HL-60 (cell line): ENCODE measurements around the gene HEXIM1.

Experiments used
- DNase-seq, 2 experiments: peaks; one replicate each; pipeline ENCODE4 v3.0.0-alpha.2; 2010 to 2020; ENCODE audit warnings: low read depth in 1 of 2, low spot score in 1 of 2
- H3K27ac ChIP-seq: fragments of 250-450 bp; sonication (Bioruptor Pico); replicated peaks from 2 replicates; pipeline ENCODE4 v1.5.1; 2020; ENCODE audit warnings: mild to moderate bottlenecking, moderate library complexity
- H3K27me3 ChIP-seq: fragments of 250-450 bp; sonication (Bioruptor Pico); 2 replicates; pipeline ENCODE4 v1.5.1; 2021; ENCODE audit warnings: mild to moderate bottlenecking, moderate library complexity; ENCODE audit not compliant: insufficient read depth, poor library complexity, severe bottlenecking
- H3K4me3 ChIP-seq: replicated peaks from 2 replicates; pipeline ENCODE4 v1.5.1; 2011; ENCODE audit warnings: mild to moderate bottlenecking, control low read depth, low read length; ENCODE audit not compliant: insufficient read depth
- CTCF ChIP-seq: IDR thresholded peaks from one replicate; pipeline ENCODE4 v1.5.1; 2011; ENCODE audit warnings: low read length, control low read depth, inconsistent platforms; ENCODE audit not compliant: insufficient read depth
- GABPA ChIP-seq: IDR thresholded peaks from 2 replicates; pipeline ENCODE4 v1.6.1; 2012; ENCODE audit warnings: low read depth
- POLR2AphosphoS5 ChIP-seq: IDR thresholded peaks from 2 replicates; pipeline ENCODE4 v1.6.1; 2012; ENCODE audit warnings: low read depth
- SPI1 ChIP-seq: IDR thresholded peaks from 2 replicates; pipeline ENCODE4 v1.6.1; 2012; ENCODE audit warnings: low read depth, mild to moderate bottlenecking, borderline replicate concordance
- TF ChIP-seq, protein P1 (sequence below): IDR thresholded peaks from 2 replicates; pipeline ENCODE4 v1.6.1; 2012; ENCODE audit warnings: low read depth; ENCODE audit not compliant: insufficient replicate concordance

HEXIM1 gene

GRCh38 chr17:45119964-45120363 lies 28.3 kb upstream of the HEXIM1 start:
- Histone ChIP-seq H3K4me3 (no peak overlapping the region), H3K27me3 (no peaks in the 10 kb centered on the region), H3K27ac (no peak overlapping the region)
- no peak for DNase-seq
- TF ChIP-seq SPI1 (no peak), GABPA (no peak), CTCF (no peak), POLR2AphosphoS5 (no peak)
- TF ChIP-seq, protein P1, sequence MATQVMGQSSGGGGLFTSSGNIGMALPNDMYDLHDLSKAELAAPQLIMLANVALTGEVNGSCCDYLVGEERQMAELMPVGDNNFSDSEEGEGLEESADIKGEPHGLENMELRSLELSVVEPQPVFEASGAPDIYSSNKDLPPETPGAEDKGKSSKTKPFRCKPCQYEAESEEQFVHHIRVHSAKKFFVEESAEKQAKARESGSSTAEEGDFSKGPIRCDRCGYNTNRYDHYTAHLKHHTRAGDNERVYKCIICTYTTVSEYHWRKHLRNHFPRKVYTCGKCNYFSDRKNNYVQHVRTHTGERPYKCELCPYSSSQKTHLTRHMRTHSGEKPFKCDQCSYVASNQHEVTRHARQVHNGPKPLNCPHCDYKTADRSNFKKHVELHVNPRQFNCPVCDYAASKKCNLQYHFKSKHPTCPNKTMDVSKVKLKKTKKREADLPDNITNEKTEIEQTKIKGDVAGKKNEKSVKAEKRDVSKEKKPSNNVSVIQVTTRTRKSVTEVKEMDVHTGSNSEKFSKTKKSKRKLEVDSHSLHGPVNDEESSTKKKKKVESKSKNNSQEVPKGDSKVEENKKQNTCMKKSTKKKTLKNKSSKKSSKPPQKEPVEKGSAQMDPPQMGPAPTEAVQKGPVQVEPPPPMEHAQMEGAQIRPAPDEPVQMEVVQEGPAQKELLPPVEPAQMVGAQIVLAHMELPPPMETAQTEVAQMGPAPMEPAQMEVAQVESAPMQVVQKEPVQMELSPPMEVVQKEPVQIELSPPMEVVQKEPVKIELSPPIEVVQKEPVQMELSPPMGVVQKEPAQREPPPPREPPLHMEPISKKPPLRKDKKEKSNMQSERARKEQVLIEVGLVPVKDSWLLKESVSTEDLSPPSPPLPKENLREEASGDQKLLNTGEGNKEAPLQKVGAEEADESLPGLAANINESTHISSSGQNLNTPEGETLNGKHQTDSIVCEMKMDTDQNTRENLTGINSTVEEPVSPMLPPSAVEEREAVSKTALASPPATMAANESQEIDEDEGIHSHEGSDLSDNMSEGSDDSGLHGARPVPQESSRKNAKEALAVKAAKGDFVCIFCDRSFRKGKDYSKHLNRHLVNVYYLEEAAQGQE, result no peak

DNA sequence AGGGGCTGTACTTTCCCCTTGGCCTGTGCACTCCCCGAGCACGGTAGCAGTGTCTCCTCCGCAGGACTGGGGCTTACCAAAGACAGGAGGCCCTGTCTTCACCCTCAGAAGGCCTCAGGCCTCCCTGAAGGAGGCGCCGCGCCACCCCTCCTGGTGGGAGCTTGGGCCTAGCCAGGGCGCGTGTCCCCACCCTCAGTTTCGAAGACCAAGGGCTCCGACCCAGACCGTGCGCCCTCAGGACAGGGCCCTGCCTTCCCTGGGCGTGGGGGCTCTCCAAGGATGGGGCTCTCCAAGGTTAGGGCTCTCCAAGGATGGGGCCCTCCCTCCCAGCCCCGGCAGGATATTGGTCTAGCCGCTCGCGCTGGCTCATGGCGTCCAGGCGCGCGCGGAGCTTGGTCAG lies 27.7 kb upstream of the HEXIM1 start:
- Histone ChIP-seq H3K4me3 (no peak overlapping the region), H3K27ac (no peak overlapping the region), H3K27me3 (no peaks in the 10 kb centered on the region)
- DNase-seq, result no peak
- TF ChIP-seq GABPA (no peak), POLR2AphosphoS5 (no peak), SPI1 (no peak), CTCF (no peak)
- TF ChIP-seq, protein P1, result no peak

DNA sequence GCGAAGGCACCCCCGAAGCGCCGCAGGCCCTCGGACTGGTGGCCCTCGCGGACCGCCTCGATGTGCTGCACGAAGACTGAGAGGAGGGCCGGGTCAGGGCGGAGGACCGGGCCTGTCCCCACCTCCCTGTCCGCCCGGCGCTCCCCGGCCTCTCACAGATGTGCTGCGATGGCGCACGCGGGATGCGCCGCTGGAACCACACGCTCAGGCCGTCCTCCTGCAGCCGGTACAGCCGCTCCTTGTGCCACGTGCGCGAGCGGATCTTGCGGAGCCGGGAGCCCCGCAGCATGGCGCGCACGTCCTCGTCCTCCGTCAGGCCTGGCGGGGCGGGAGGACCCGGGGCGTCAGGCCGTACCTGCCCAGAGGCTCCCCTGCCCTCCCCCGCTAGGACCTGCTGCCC lies 27.2 kb upstream of the HEXIM1 start:
- H3K27me3 ChIP-seq, result no peaks in the 10 kb centered on the region
- H3K4me3 ChIP-seq, result no peak overlapping the region
- TF ChIP-seq GABPA (no peak), SPI1 (no peak), POLR2AphosphoS5 (no peak), CTCF (no peak)
- TF ChIP-seq, protein P1, result no peak
- DNase-seq, result no peak
- H3K27ac ChIP-seq, result no peak overlapping the region
